Measurements from ENCODE around the gene MYH8. TPM values are rescaled to one million over a fixed set of nuclear protein-coding genes. Genes with fewer than 3 reads are reported as not detected.

MYH8 gene
- total RNA-seq, 1 donor from 2014 or later, result not detected

GRCh38 chr17:10421211-10421610 is 539 bp downstream of the MYH8 start:
- Histone ChIP-seq H3K36me3 (ENCODE audit: control insufficient read depth, insufficient read depth, low read length) (no peaks in the 10 kb centered on the region), H3K4me3 (ENCODE audit: low read depth, low read length) (no peak overlapping the region), H3K27me3 (ENCODE audit: control insufficient read depth, insufficient read depth, low read length) (no peaks in the 10 kb centered on the region)
- FAIRE-seq (no peak), DNase-seq (ENCODE audit: low read depth) (no peak)
- no peak for TF ChIP-seq CTCF (IDR thresholded peaks at IDR 0.05; ENCODE audit: insufficient read depth, low read length, severe bottlenecking)

GRCh38 chr17:10420811-10421210 is 939 bp downstream of the MYH8 start:
- no peak for DNase-seq (ENCODE audit: low read depth)
- Histone ChIP-seq H3K4me3 (ENCODE audit: low read depth, low read length) (no peak overlapping the region), H3K27me3 (ENCODE audit: control insufficient read depth, insufficient read depth, low read length) (no peaks in the 10 kb centered on the region), H3K36me3 (ENCODE audit: control insufficient read depth, insufficient read depth, low read length) (no peaks in the 10 kb centered on the region)
- no peak for FAIRE-seq
- TF ChIP-seq CTCF (IDR thresholded peaks at IDR 0.05; ENCODE audit: insufficient read depth, low read length, severe bottlenecking), result no peak

- H3K4me3 ChIP-seq (ENCODE audit: low read depth, low read length), result no peak overlapping the region
- DNase-seq (ENCODE audit: low read depth) (no peak), FAIRE-seq (no peak)
- no peaks in the 10 kb centered on the region for H3K27me3 ChIP-seq (ENCODE audit: control insufficient read depth, insufficient read depth, low read length)
- no peak for TF ChIP-seq CTCF (IDR thresholded peaks at IDR 0.05; ENCODE audit: insufficient read depth, low read length, severe bottlenecking)
- H3K36me3 ChIP-seq (ENCODE audit: control insufficient read depth, insufficient read depth, low read length), result no peaks in the 10 kb centered on the region
Observed at GRCh38 chr17:10417431-10417830, 4.3 kb downstream of the MYH8 start.

- FAIRE-seq, result no peak
Observed at GRCh38 chr17:10415161-10415560, 6.6 kb downstream of the MYH8 start.

GRCh38 chr17:10403589-10403988 is 18.2 kb downstream of the MYH8 start:
- no peak for FAIRE-seq
- DNase-seq (ENCODE audit: low read depth), result no peak
- no peak for TF ChIP-seq CTCF (IDR thresholded peaks at IDR 0.05; ENCODE audit: insufficient read depth, low read length, severe bottlenecking)
- Histone ChIP-seq H3K27me3 (ENCODE audit: control insufficient read depth, insufficient read depth, low read length) (no peaks in the 10 kb centered on the region), H3K4me3 (ENCODE audit: low read depth, low read length) (no peak overlapping the region), H3K36me3 (ENCODE audit: control insufficient read depth, insufficient read depth, low read length) (no peaks in the 10 kb centered on the region)

More at GRCh38 chr17:10415161-10415560, 6.6 kb downstream of the MYH8 start:
- Histone ChIP-seq H3K4me3 (ENCODE audit: low read depth, low read length) (no peak overlapping the region), H3K36me3 (ENCODE audit: control insufficient read depth, insufficient read depth, low read length) (no peaks in the 10 kb centered on the region), H3K27me3 (ENCODE audit: control insufficient read depth, insufficient read depth, low read length) (no peaks in the 10 kb centered on the region)
- no peak for TF ChIP-seq CTCF (IDR thresholded peaks at IDR 0.05; ENCODE audit: insufficient read depth, low read length, severe bottlenecking)
- no peak for DNase-seq (ENCODE audit: low read depth)

- no peaks in the 10 kb centered on the region for H3K36me3 ChIP-seq (ENCODE audit: control insufficient read depth, insufficient read depth, low read length)
- H3K4me3 ChIP-seq (ENCODE audit: low read depth, low read length), result no peak overlapping the region
- DNase-seq (ENCODE audit: low read depth), result no peak
- no peak for TF ChIP-seq CTCF (IDR thresholded peaks at IDR 0.05; ENCODE audit: insufficient read depth, low read length, severe bottlenecking)
- H3K27me3 ChIP-seq (ENCODE audit: control insufficient read depth, insufficient read depth, low read length), result no peaks in the 10 kb centered on the region
- FAIRE-seq, result no peak
Observed at GRCh38 chr17:10398352-10398751, 23.4 kb downstream of the MYH8 start.
